Measurements from ENCODE around the gene SNTG2.
A peak's percentile ranks its signal among the peaks of the same experiment; 100 is the strongest.

SNTG2 gene

DNA sequence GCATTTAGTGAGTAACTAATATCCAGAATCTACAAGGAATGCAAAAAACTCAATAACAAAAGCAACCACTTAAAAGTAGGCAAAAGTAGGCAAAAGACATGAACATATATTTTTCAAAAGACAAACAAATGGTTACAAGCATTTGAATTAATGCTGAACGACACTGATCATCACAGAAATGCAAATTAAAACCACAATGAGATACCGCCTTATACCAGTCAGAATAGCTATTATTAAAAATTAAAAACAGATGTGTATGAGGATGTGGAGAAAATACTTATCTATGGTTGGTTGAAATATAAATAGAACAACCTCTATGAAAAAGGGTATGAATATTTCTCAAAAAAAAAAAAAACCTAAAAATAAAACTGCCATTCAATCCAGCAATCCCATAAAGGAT, 51.7 kb downstream of the SNTG2 start:
- DNase-seq (ENCODE audit: low read depth) = no peak

DNA sequence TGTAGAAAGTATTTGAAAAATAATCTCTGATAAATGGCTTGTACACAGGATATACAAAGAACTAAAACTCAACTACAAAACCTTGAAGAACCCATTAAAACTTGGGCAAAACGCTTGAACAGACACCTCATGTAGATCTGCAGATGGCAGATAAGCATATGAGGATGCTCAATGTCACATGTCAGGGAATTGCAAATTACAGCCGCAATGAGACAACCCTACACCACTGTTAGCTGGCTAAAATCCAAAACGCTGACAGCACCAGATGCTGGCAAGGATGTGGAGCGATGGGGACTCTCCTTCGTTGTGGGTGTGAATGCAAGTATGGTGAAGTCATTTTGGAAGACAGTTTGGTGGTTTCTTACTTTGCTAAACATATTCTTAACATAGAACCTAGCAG, 53.7 kb downstream of the SNTG2 start:
- DNase-seq (ENCODE audit: low read depth) = no peak

DNA sequence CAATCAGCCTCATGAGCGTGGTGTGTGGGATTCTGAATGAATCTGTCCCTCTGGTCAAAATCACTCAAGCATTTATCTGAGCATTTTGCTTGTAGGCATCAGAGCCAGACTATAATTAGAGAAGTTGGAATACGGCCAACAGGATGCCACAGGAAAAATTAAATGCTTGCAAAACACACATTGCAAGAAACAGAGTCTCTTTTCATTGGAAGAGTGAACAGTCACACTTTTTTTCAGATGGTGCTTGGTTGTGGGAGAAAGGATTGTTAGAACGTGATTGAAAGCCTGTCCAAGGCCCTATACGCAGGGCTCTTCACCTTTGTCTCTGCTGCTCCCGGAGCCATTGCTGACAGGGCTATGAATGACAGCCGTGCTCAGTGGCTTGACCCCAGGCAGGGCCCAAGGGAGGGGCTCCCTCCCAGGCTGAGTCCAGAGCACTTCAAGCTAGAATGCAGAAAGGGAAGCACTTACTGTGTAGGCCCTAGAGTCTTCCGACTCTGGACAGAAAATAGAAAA, 59.8 kb downstream of the SNTG2 start:
- no peak for DNase-seq (ENCODE audit: low read depth)

DNA sequence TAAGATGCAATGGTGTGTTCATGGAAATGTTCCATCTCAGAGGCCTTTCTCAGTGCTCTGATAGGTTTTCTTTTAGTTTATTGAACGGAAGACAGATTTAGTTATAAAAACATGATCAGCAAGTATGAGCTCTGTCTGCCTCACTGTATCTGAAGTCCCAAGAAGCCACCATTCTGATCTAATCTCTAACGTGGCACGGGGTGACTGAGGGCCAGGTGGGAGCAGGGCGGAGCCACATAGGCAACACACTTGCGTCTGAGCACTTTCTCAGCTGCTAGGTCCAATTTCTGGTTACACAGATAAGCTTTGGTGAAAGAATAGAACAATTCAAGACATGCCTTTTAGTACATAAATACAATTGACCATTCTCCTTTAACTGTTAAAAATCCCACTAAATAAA, 60.4 kb downstream of the SNTG2 start:
- no peak for DNase-seq (ENCODE audit: low read depth)

DNA sequence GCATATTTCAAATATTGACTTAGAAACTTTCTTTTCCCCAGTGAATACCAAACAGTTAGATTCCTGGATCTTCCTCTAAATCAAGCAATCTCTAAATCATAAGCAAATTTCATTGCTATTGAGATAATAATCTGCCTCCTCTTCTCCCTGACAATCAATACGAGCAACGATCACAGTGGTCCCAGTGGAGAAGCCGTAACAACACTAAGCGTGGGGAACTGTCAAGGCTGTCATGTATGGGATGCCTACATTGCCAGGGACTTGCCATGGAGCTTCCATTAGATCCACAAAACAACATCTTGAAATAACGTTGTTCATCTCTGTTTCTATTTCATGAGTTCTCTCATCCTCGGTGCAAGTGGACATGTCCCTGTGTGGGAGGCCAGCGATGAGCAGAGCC, 61.3 kb downstream of the SNTG2 start:
- DNase-seq (ENCODE audit: low read depth) = no peak

DNA sequence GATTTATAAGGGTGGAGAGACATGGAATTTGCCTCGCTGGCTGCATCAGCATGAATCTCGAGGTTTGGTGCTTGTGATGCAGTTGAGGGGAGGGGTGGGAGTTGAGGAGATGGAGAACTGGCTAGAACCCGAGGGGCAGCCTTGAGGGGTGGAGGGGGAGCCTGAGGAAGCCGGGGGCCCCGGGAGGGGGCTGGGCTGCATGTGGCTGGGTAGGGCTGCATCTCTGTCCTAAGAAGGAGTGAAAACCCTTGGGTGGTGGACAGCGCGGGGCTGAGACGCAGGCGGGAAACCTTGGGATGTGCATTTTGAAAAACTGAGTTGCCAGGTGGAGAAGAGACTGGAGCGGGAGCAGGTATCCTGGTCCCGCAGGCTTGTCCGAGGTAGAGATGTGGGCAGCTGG, 64.2 kb downstream of the SNTG2 start:
- no peak for DNase-seq (ENCODE audit: low read depth)

DNA sequence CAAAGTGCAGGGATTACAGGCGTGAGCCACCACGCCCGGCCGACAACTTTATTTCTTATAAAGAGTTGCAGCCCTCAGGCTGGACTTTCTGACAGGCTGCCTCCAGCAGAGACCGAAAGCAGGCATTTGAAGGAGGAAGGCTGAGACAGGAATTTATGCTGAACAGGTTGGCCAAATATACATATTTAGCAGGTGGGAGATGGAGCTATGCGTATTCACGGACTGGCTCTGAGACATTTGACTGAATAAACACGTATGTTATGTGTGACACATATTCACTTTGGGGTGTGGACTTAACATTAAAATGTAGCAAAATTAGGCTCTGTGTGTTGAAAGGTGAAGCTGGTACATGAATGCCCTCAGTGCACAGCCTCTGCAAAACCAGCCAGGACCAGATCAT, 65.9 kb downstream of the SNTG2 start:
- DNase-seq (ENCODE audit: low read depth) = no peak

DNA sequence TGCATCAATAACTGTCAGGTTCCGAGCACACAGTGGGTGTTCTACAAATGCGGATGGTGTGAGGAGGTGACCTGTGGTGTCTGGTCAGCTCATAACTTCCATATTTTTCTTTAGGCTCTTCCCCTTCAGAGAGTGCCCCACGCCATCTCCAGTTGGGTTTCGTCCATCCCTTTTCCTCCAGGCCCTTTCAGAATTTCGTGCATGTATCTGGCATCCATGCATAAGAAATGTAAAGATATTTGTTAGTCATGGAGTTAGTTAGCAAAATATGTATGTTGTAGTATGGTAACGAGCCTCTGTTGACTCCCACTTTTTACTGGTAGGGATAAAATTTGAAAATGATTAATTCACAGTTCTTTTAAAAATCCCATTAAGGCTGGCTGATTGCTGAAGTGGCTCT, 67.2 kb downstream of the SNTG2 start:
- DNase-seq (ENCODE audit: low read depth) = no peak

DNA sequence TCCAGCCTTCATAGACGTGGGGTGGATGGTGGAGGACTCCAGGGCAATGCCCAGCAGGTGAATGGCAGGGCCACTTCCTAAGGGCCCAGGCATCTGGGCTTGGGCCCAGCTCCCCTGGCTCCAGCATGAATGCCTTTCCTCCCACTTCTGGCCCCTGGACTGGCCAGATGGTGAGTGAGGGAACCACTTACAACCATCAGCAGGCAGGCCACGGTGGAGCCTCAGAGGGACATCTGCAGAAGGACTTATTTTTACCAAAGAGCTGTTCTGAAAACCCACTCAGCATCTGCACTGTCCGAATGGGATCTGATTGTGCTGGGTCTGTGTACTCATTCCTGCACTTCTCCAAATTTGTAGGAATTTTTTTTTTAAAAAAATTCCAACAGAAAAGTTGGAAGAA, 69.6 kb downstream of the SNTG2 start:
- no peak for DNase-seq (ENCODE audit: low read depth)

DNA sequence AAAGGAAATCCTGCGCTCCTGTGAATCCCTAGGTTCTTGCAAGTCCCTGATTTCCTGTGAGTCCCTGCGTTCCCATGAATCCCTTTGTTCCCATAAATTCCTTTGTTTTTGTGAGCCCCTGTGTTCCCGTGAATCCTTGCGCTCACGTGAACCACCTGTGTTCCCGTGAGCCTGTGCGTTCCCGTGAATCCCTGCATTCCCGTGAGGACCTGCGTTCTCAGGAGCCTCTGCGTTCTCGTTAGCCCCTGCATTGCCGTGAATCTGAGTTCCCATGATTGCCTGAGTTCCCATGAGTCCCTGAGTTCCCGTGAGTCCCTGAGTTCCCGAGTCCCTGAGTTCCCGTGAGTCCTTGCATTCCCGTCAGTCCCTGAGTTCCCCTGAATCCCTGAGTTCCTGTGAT, 71.5 kb downstream of the SNTG2 start:
- no peak for DNase-seq (ENCODE audit: low read depth)

DNA sequence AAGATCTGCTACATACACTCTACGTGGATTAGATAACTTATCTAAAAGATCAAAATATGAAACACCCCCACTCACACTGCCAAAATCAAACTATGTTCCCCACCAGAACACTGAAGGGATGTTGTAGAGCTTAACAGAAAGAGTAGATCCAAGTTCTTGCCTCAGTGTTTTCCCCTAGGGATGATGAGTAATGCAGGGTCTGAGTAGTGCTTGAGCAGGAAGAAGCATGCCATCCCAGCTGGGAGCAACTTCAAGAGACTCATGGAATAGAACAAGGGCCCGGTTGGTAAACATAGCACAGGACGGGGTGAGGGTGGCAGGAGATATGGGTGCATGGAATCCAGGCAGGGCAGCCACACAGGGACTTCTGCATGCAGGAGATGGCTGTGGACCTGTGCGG, 74.3 kb downstream of the SNTG2 start:
- DNase-seq (ENCODE audit: low read depth) = no peak

DNA sequence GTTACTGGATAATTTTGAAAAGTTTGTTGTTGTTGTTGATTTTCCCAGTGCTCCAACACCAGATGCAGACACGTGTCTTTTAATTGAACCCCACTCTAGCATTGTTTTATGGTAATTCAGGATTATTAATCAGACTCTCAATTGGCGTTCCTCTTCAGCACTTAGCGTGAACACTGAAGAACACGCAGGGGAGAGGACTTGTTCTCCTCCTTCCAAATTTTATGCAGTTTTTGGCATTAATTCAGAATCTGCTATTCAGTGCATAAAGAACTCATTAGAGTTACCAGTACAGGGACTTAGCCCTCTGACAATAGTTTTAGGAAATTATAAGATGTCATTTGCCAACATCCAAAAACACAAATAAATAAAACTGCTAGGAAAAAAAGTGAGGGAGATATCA, 75.5 kb downstream of the SNTG2 start:
- no peak for DNase-seq (ENCODE audit: low read depth)

DNA sequence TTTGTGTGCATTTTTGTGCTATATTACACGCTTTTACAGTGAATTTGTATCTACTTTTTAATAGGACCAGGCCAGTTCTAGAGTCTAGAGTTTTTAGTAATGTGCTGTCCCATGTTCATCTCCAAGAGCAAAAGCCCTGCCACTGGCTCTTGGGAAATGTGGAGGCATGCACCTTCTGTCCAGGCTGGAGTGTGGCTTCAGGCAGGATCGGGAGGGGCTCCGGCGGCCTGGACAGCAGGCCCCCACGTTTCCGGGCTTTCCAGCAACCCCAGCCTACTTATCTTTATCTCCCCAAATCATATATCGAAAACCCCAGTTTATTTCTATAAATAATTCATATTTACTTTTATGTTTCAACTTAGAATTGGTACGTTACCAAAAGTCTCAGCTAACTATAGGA, 78.2 kb downstream of the SNTG2 start:
- DNase-seq (ENCODE audit: low read depth) = no peak

DNA sequence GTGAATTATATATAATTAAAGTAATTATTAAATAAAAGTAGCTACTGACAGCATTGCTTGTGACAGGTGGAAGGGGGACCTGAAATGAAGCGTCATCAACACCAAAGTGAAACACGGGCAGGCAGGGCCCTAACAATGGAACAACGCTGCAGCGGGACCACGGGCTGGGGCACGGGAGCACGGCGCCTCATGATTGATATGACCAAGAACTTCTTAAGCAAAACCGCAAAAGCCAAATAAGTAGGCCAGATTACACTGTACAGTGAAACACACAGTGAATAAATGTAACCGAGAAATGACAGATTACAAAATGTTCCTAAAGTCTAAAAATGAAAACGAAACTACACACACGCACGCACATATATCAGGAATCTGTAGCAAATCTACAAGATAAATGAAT, 81.4 kb downstream of the SNTG2 start:
- DNase-seq (ENCODE audit: low read depth) = no peak

DNA sequence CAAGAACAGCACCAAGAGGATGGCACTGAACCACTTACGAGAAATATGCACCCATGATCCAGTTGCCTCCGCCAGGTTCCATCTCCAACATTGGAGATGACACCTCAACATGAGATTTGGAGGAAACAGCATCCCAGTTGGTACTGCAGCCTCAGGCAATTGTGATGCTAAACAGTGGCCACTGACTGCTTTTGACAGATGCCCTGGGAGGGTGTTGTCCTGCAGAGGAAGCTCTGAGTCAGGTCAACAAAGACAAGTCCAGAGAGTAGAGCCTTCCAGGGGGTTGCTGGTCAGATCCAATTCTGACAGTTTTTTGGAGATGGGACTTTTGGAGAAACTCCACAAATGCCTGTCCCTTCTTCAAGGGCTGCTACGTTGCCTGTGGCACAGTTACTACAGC, 82.4 kb downstream of the SNTG2 start:
- DNase-seq (ENCODE audit: low read depth) = no peak

DNA sequence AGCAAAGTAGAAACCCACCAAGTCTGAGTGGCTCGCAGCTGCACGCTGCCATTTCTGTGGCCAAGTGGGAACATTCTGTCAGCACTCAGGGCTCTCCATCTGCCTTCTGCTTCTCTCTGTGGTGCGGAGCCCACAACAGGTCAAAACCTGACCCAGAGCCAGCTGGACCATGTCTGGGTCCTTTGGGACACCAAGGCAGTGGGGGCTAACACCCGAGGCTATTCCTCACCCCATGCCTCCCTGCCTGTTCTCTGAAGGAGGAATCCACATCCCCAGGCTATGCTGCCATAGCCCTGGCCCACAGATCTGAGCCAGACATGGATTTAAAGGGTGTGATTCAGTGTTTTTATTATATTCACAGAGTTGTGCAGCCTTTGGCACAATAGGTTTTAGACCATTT, 86.4 kb downstream of the SNTG2 start:
- no peak for DNase-seq (ENCODE audit: low read depth)

DNA sequence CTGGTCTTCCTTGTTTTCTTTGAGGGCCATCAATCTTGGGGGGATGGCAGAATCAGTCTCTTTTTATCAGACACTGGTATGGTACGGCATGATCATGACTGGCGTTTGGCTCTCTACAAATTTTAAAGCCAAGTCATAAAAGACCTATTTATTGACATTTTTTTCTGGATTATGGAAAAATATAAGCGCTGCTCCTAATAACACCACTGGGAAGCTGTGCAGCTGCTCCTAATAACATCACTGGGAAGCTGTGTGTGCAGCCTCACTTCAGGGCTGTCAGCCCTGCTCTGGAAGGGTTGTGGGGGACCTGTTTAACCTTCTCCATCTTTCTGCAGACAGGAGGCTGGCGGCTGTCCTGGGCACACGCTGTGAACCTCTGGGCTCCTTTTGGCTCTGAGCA, 88.9 kb downstream of the SNTG2 start:
- no peak for DNase-seq (ENCODE audit: low read depth)

DNA sequence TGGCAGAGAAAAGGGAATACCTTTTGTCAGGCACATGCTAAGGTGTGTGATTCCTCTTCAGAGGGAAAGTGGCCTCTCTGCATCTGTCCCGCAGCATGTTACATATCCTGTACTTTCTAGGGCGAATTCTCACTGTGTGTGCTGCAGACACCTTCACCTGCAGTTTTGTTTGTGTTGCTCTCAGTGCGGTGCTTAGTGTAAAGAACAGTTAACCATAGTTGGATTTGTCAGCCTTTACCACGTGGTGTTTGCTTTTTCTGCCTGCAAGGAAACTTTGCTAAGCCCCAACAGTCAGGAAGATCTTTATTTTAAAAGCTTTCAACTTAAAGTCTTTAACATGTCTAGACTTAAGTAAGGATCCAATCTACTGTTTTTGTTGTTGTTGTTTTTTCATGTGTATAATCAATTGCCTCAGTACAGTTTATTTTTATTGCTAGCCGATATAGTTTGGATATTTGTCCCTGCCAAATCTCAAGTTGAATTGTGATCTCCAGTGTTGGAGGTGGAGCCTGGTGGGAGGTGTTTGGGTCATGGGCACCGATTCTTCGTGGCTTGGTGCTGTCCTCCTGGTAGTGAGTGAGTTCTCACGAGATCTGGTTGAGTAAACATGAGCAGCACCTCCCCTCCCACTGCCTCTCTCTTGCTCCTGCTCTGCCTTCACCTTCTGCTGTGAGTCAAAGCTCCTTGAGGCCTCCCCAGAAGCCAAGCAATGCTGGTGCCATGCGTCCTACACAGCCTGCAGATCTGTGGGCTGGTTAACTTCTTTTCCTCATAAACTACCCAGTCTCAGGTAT, 90.6 kb downstream of the SNTG2 start:
- no peak for DNase-seq (ENCODE audit: low read depth)

DNA sequence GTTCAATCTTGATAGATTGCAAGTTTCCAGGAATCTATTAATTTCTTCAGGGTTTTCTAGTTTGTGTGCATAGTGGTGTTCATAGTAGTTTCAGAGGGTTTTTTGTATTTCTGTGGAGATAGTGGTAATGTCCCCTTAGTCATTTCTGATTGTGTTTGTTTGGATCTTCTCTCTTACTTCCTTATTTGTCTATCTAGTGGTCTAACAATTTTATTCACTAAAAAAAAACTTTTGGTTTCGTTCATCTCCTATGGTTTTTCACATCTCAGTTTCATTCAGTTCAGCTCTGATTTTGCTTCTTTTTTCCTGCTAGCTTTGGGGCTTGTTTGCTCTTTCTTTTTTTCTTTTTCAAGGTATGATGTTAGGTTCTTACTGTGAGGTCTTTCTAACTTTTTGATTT, 94.5 kb downstream of the SNTG2 start:
- no peak for DNase-seq (ENCODE audit: low read depth)

DNA sequence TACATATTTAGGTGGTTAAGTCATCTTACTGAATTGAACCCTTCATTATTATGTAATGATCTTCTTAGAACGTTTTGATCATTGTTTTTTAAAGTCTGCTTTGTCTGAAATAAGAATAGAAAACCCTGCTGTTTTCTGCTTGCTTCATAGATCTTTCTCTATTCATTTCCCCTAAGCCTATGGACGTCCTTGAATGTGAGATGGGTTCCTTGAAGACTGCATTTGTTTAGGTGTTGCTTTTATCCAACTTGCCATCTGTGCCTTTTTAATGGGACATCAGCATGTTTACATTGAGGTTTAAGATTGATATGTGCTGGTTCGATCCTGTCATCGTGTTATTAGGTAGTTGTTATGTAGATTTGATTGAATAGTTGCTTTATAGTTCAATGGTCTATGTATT, 95.4 kb downstream of the SNTG2 start:
- no peak for DNase-seq (ENCODE audit: low read depth)

DNA sequence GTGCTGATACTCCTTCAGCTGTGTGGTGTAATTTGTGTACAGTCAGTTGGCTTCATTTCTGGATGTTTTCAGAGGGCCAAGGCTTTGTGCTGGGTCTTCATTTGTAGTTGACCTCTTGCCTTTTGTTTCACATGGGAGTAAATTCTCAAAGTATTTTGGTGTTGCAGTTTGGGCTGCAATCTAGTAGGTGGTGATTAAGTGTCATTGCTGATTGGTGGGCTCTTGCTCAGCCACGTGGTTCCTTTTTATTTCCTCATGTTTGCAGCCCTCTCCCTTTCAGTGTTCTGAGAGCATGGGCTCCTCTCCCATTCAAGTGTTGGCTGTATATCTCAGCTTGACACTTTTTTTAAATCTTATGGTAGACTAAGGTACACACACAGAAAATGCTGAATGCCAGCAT, 96.8 kb downstream of the SNTG2 start:
- DNase-seq (ENCODE audit: low read depth) = peak; percentile 49

DNA sequence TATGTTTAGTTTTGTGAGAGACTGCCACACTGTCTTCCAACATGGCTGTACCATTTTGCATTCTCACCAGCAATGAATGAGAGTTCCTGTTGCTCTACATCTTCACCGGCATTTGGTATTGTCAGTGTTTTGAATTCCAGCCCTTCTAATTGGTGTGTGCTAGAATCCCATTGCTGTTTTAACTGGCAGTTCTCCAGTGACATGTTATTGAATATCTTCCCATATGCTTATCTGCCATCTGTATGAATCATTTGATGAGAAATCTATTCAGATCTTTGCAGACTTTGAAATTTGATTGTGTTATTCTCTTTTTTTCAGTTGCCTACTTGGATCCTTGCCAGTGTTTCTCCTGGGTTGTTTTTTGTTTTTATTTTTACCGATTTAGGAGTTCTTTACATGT, 99.0 kb downstream of the SNTG2 start:
- peak; percentile 4 for DNase-seq (ENCODE audit: low read depth)

DNA sequence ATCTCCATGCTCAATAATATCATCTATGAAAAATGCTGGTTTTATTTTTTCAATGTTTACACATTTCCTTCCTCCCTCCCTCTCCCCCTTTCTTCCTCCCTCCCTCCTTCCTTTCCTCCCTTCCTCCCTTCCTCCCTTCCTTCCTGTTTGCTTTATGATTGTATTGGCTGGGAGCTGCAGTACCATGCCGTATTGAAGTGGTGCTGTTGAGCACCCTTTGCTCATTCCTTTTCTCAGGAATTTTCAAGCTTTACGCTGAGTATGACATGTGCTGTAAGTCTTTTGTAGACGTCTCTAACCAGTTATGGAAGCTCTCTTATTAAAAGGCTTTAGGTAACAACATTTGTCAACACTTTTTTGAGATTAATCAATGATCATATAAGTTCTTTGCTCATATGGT, 100.4 kb downstream of the SNTG2 start:
- peak; percentile 58 for DNase-seq (ENCODE audit: low read depth)

DNA sequence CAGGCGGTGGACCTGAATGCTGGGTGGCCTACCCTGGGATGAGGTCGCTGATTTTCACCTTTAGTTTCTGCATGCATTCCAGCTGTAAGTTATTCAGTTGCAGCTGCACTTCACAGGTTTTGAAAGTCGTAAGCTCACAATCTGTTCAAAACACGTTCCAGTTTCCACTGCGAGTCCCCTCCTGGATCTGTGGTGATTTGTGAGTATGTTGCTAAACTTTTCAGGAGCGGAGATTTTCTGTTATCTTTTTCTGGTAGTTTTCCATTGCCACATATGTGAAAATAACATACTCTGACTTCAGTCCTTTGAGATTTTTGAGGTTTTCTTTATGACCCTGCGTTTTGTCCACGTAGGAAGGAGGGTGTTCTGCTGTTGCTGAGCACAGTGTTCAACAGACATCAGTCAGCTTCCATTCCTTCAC, 102.1 kb downstream of the SNTG2 start:
- DNase-seq (ENCODE audit: low read depth) = peak; percentile 94
